Esophagus muscularis mucosa (tissue), 4 donors: ENCODE data around the gene DGKZ.

Experiments used
- CTCF ChIP-seq, 3 experiments: fragments of 200-600 bp in 2 of 3; fragments of 450-650 bp in 1 of 3; sonication (generic) in 2 of 3; IDR thresholded peaks; one replicate each; pipeline ENCODE4 v1.5.1; 2017 to 2019; ENCODE audit warnings: antibody characterized with exemption in 3 of 3, mild to moderate bottlenecking in 2 of 3, moderate library complexity in 1 of 3
- EP300 ChIP-seq: sonication (generic); formaldehyde crosslinking; IDR thresholded peaks from one replicate; pipeline ENCODE4 v1.6.1; 2017; ENCODE audit warnings: antibody characterized with exemption
- POLR2A ChIP-seq: fragments of 450-650 bp; IDR thresholded peaks from one replicate; pipeline ENCODE4 v1.6.1; 2017; ENCODE audit warnings: antibody characterized with exemption, moderate library complexity, mild to moderate bottlenecking, low read depth
- POLR2AphosphoS5 ChIP-seq, 2 donors: sonication (generic); formaldehyde crosslinking; IDR thresholded peaks; one replicate each; pipeline ENCODE4 v1.6.1; 2017; ENCODE audit warnings: antibody characterized with exemption in 2 of 2

DNA sequence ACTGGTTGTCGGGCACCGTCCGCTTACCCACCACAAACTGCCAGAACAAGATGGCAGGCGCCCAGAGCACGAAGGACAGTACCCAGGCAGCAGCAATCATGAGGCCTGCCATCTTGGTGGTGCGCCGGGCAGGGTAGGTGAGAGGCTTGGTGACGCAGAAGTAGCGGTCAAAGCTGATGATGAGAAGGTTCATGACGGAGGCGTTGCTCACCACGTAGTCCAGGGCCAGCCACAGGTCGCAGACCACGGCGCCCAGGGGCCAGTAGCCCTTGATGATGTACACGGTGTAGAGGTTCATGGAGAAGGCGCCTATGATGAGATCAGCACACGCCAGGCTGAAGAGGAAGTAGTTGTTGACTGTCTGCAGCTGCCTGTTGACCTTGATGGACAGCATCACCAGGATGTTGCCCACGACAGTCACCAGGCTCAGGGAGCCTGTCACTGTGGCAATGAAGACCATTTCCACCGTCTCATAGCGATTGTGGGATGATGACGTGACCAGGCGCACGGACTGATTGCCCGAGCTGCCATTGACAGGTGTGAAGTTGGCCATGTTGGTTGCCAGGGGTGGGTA is 38.8 kb downstream of the DGKZ start:
- no peak for TF ChIP-seq CTCF (IDR thresholded peaks at IDR 0.05)
- TF ChIP-seq POLR2A, result no peak
- TF ChIP-seq EP300, result no peak
- no peak for TF ChIP-seq POLR2AphosphoS5 (IDR thresholded peaks at IDR 0.05)
